AG04450 (cell line): ENCODE measurements around the gene BTBD9. TPM values are rescaled to one million over a fixed set of nuclear protein-coding genes. Genes with fewer than 3 reads are reported as not detected.

Experiments used
- CTCF ChIA-PET: fragments of 300-600, 350-600 bp; formaldehyde crosslinking; extraction: SDS; loops from one replicate; lab custom pipeline; 2022; ENCODE audit warnings: antibody characterized with exemption, inconsistent platforms; lab: Charles Lee
- POLR2A ChIA-PET: fragments of 350-600 bp; formaldehyde crosslinking; extraction: SDS; loops from one replicate; lab custom pipeline; 2021; ENCODE audit warnings: antibody characterized with exemption, inconsistent platforms; lab: Yijun Ruan, JAX
- DNase-seq: peaks from one replicate; pipeline ENCODE4 v3.0.0-alpha.2; 2011; ENCODE audit warnings: low read depth, low spot score
- H3K27ac ChIP-seq: one replicate; pipeline ENCODE4 v1.5.1; 2012; ENCODE audit warnings: low read depth, low read length, control low read depth
- H3K27me3 ChIP-seq: one replicate; pipeline ENCODE4 v1.6.0; 2012; ENCODE audit warnings: low read length; ENCODE audit not compliant: control insufficient read depth, insufficient read depth
- H3K4me3 ChIP-seq: 2 replicates; pipeline ENCODE4 v1.5.1; 2011; ENCODE audit warnings: mild to moderate bottlenecking, low read depth, low read length, control low read depth
- H3K9me3 ChIP-seq: 2 replicates; pipeline ENCODE4 v1.5.1; 2012; ENCODE audit warnings: low read length; ENCODE audit not compliant: control insufficient read depth, insufficient read depth
- polyA plus RNA-seq: library from polyadenylated mRNA; depleted of rRNA; stranded (reverse); fragments of >200 nt; gene quantifications from 2 replicates; pipeline ENCODE4 v1.2.3, GENCODE V29; 2011
- TF ChIP-seq, protein P1 (sequence below): IDR thresholded peaks from 2 replicates; pipeline ENCODE4 v1.5.1; 2011; ENCODE audit warnings: low read depth, low read length, control low read depth, inconsistent platforms

BTBD9 gene
- polyA plus RNA-seq, 1 experiment = 7.2 TPM

- Histone ChIP-seq H3K27me3 (no peaks in the 10 kb centered on the region), H3K4me3 (no peak overlapping the region), H3K27ac (no peak overlapping the region), H3K9me3 (no peaks in the 10 kb centered on the region)
- CTCF ChIA-PET = no interaction called here
- TF ChIP-seq, protein P1, sequence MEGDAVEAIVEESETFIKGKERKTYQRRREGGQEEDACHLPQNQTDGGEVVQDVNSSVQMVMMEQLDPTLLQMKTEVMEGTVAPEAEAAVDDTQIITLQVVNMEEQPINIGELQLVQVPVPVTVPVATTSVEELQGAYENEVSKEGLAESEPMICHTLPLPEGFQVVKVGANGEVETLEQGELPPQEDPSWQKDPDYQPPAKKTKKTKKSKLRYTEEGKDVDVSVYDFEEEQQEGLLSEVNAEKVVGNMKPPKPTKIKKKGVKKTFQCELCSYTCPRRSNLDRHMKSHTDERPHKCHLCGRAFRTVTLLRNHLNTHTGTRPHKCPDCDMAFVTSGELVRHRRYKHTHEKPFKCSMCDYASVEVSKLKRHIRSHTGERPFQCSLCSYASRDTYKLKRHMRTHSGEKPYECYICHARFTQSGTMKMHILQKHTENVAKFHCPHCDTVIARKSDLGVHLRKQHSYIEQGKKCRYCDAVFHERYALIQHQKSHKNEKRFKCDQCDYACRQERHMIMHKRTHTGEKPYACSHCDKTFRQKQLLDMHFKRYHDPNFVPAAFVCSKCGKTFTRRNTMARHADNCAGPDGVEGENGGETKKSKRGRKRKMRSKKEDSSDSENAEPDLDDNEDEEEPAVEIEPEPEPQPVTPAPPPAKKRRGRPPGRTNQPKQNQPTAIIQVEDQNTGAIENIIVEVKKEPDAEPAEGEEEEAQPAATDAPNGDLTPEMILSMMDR = no peak
- POLR2A ChIA-PET = no interaction called here
- DNase-seq = no peak
Measured at GRCh38 chr6:38326837-38327236, 312.9 kb downstream of the BTBD9 start.

- POLR2A ChIA-PET = no interaction called here
- Histone ChIP-seq H3K27me3 (no peaks in the 10 kb centered on the region), H3K9me3 (no peaks in the 10 kb centered on the region), H3K27ac (no peak overlapping the region), H3K4me3 (no peak overlapping the region)
- DNase-seq = no peak
- TF ChIP-seq, protein P1 = no peak
- CTCF ChIA-PET = no interaction called here
Measured at GRCh38 chr6:38323216-38323615, 316.5 kb downstream of the BTBD9 start.

DNA sequence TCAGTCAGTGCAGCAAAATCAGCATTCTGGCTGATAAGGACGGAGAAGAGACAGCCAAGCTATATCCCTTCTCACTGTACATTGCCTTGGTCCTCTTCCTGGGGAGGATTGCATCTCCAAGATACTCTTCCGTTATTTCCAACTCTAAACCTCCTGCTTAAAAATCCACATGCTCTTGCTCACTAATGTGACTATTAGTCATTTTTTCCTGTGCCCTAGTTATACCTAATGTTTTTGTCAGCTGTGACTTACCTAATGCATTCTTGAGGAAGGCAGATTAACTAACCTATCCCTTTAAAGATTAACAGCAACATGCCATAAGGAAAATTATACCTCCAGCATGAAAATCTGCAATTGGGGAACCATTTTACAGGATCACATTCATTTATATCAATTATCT is 317.6 kb downstream of the BTBD9 start:
- CTCF ChIA-PET = no interaction called here
- TF ChIP-seq, protein P1 = no peak
- POLR2A ChIA-PET = no interaction called here

GRCh38 chr6:38320843-38321242 is 318.9 kb downstream of the BTBD9 start:
- Histone ChIP-seq H3K27ac (no peak overlapping the region), H3K9me3 (no peaks in the 10 kb centered on the region), H3K4me3 (no peak overlapping the region), H3K27me3 (no peaks in the 10 kb centered on the region)
- no peak for DNase-seq
- POLR2A ChIA-PET = no interaction called here
- TF ChIP-seq, protein P1 = no peak
- CTCF ChIA-PET = interaction anchor here (0.6 kb wide), 1 partner anchor 31 kb away, joined by 3 read pairs; no protein-coding TSS in a partner anchor

More for the DNA sequence above, 317.6 kb downstream of the BTBD9 start:
- no peak for DNase-seq
- H3K9me3 ChIP-seq = no peaks in the 10 kb centered on the region
- H3K4me3 ChIP-seq = no peak overlapping the region
- H3K27me3 ChIP-seq = no peaks in the 10 kb centered on the region
- no peak overlapping the region for H3K27ac ChIP-seq

GRCh38 chr6:38320358-38320757 is 319.4 kb downstream of the BTBD9 start:
- Histone ChIP-seq H3K27ac (no peak overlapping the region), H3K27me3 (no peaks in the 10 kb centered on the region), H3K4me3 (no peak overlapping the region), H3K9me3 (no peaks in the 10 kb centered on the region)
- no peak for DNase-seq
- TF ChIP-seq, protein P1 = no peak
- ChIA-PET POLR2A (no interaction called here), CTCF (interaction anchor here (0.6 kb wide), 1 partner anchor 31 kb away, joined by 3 read pairs; no protein-coding TSS in a partner anchor)
